ENCODE results near the gene BBX. TPM values are rescaled to one million over a fixed set of nuclear protein-coding genes. Genes with fewer than 3 reads are reported as not detected.
"Not testable (repeated sequence)": the region's sequence is repeated elsewhere in the genome, so short reads cannot be mapped to it uniquely, and the experiment has no call there.

The BBX gene
- total RNA-seq, 1 experiment from 2014 or later: 14.8 TPM

DNA sequence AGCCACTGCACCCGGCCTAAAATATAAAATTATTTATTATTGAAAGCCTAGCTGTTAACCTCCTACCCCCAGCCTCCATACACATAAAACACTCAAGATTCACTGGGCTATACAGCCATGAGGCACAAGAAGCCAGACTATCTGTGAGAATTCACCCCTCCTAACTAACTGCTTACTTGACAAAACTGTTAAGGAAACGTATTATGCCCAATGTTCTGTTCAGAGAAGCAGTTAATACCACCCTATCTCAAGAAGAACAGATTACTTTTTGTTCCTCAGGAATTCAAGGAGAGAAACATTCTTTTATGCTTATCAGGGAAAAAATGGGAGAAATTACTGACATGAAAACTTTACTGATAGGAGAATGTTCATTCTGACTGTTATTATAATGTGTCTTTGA is 144.1 kb downstream of the BBX start:
- in situ Hi-C loops (cut with HindIII; ENCODE audit: low pct_unique_long_range_greater_than_20kb, low sequenced_read_pairs): no loop called here
- DNase-seq (ENCODE audit: low read depth): no peak

DNA sequence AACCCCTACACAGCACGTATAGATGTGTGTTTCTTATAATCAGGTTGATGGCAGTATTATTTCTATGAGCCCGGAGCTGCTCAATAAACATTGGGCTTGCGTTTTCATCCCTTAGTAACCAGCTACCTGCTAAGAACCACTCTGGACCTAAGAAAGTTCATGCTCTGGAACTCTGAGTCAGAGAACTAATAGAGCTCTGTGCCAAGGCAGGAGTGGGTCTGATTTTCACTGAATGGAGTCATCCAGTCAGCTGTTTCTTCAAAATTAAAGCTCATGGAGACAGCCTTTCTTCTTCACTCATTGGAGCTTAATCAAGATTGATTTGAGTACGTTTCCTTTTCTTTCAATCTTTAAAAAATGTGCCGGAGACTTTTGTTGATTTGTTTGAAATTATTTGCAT is 145.7 kb downstream of the BBX start:
- in situ Hi-C loops (cut with HindIII; ENCODE audit: low pct_unique_long_range_greater_than_20kb, low sequenced_read_pairs): no loop called here

DNA sequence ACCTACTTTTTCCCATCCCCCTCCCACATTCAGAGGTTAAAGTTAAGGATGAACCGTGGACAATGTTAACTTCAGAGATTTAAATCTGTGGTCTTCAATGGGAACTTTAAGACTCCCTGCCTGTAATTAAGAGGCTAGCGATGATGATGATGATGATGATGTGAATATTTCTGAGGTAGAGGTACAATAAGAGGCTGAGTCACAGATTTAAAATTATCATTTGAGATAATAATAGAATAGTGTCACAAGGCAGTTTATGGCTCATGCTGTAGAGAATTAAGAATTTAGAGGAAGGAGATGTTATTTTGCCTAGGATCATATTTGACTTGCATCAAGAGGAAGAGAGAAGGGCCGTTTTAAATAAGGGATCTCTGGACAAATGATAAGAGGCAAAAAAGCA is 146.2 kb downstream of the BBX start:
- no peak for DNase-seq (ENCODE audit: low read depth)
- in situ Hi-C loops (cut with HindIII; ENCODE audit: low pct_unique_long_range_greater_than_20kb, low sequenced_read_pairs): no loop called here

More for the DNA sequence above, 145.7 kb downstream of the BBX start:
- DNase-seq (ENCODE audit: low read depth): no peak

DNA sequence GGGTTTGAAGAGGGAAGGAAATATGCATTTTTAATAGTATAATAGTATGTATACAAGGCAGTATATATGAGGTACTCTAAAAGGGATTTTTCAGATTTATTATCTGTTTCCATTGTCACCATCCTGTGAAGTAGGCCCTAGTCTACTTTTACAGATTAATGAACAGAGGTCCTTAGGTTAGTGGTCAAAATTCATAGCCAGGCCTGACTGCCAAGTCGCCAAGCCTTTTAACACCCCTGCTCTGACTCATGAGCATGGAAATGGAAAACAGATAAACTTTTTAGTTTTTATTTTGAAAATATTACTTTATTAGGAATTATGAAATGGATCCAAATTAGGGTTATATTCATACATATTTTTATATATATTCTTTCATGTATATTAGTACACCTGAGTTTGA is 146.9 kb downstream of the BBX start:
- in situ Hi-C loops (cut with HindIII; ENCODE audit: low pct_unique_long_range_greater_than_20kb, low sequenced_read_pairs): no loop called here
- DNase-seq (ENCODE audit: low read depth): no peak

DNA sequence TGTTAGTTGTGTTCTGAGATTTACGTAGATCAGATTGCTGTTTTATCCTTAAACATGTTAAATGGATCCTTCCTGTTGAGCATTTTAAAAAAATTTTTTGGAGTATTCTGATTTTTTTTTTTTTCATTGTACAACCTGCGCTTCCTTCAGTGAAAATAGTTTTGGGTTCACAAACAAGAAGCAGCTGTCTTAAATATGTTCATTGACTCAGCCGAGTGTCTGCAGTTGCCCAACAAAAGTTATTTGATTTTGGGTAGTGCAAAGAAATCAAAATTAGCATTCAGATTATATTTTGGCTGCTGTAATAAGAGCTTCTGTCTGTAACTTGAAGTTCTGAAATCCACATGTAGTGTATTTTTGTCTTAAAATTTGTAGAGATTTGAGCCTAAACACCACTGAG is 148.2 kb downstream of the BBX start:
- in situ Hi-C loops (cut with HindIII; ENCODE audit: low pct_unique_long_range_greater_than_20kb, low sequenced_read_pairs): no loop called here
- no peak for DNase-seq (ENCODE audit: low read depth)

DNA sequence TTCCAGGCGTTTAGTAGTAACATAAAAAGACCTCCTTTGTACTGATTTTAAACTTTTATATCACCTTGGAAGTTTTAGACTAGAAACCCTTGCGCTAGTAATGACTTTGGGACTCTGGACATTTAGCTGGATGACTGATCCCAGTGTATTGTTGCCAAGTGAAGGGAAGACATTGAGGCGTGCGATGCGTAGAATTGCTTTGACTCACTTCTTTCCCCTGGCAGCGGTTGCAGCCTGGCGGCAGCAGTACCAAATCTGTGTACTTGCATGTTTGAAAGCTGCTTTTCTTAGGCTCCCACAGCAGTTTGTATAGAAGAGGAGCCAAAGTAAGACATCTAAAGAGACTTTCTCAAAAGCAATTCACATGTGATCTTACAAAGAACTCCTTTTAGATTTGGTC is 151.6 kb downstream of the BBX start:
- in situ Hi-C loops (cut with HindIII; ENCODE audit: low pct_unique_long_range_greater_than_20kb, low sequenced_read_pairs): no loop called here
- no peak for DNase-seq (ENCODE audit: low read depth)

DNA sequence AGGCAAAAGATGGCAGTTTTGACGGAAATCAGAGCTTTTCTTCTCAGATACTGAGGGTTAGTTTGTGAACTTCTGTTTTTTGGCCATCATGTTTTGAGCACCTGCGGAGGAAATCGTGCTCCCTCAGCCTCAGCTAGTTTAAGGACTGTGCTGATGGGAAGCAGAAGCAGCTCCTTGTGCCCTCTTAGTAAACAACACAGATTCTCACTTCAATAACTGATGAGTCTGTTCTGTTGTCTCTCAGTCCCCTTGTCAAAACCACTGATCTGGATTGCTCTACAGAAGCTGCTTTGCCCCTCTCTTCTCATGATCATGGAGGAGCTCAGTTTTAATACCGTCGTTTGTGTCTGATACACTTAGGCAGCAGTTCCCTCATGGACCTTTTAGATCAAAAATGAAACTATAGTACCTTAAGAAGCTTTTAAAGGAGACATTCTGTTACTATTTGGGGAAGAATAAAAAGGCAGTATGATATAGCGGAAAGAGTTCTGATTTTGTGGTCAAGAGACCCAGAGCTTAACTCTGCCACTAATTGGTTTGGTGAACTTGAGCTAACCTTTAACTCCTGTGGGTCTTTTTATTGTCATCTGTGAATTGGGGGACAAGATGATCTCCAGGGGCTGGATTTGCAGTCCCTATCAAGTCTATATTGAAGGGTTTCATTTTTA is 152.6 kb downstream of the BBX start:
- in situ Hi-C loops (cut with HindIII; ENCODE audit: low pct_unique_long_range_greater_than_20kb, low sequenced_read_pairs): no loop called here
- DNase-seq (ENCODE audit: low read depth): no peak

DNA sequence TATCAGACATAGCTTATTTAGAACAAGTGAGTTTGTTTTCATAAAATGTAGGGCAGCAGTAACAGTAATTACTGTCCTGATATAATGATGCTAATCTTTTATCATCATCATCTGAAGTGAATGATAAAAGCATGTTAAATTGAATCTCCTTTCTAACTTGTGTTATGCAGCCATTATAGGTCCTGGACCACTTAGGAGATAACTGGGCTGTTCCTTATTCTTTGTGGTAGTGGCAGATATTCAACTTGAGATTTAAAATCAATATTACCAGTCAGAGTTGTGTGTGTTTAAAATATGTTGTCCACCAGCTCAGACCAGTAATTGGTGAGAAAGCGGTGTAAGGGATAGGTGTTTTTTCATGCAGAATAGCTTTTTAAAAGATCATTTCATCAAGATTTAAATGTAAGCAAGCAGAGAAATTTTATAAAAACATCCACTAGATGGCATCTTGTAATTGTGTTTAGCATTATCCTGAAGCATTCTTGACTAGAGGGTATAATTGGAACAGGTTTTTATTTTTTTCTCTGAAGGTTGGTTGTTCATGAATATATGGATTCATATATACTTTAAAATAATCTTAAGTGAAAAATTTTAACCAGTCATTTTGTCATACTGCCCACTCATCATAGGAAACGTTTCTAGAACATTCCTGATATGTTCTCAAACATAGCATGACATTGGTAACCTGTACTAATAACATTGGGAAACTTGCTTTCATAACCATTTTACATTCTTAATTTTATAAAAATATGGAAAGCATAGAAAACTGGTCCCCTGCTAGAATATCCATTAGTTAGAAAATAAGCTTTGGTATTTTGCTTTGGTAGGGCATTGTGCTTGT is 153.9 kb downstream of the BBX start:
- peak; percentile 16 for DNase-seq (ENCODE audit: low read depth)
- in situ Hi-C loops (cut with HindIII; ENCODE audit: low pct_unique_long_range_greater_than_20kb, low sequenced_read_pairs): no loop called here

DNA sequence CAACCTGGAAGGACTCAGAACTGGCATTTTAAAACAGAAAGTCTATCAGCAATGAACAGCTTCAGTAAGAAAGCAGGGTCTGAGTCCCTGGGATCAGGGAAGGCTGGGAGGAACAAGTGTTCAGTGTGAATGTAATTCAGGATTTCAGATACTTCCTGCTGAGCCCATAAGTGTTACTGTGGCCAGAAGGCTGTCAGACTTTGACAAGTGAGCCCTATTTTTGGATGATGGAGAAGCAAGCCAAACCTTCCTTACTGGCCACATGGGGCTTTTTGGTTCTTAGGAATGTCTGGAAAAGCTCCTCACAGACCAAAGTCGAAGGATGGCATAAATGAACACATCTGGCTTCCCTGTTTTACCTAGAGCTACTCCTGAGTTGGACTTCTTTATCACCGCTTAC is 157.2 kb downstream of the BBX start:
- in situ Hi-C loops (cut with HindIII; ENCODE audit: low pct_unique_long_range_greater_than_20kb, low sequenced_read_pairs): no loop called here
- no peak for DNase-seq (ENCODE audit: low read depth)

DNA sequence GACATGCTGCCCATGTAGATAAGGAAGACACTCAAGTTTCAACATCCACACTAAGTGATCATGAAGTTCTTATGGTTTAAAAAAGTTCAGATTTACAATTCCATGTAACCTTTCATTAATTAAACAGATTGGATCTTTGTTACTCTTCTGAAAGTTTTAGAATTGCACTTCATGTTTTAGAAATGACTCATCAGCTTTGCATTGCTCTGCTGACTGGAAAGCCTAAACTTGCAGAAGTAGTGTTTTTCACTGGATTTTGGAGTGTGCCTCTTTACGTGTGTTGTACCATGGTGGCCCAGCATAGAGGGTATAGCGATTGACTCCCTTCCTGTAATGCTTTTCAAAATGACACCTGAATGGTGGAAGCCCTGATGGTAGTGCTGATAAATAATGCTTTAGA is 157.9 kb downstream of the BBX start:
- in situ Hi-C loops (cut with HindIII; ENCODE audit: low pct_unique_long_range_greater_than_20kb, low sequenced_read_pairs): no loop called here
- DNase-seq (ENCODE audit: low read depth): no peak

DNA sequence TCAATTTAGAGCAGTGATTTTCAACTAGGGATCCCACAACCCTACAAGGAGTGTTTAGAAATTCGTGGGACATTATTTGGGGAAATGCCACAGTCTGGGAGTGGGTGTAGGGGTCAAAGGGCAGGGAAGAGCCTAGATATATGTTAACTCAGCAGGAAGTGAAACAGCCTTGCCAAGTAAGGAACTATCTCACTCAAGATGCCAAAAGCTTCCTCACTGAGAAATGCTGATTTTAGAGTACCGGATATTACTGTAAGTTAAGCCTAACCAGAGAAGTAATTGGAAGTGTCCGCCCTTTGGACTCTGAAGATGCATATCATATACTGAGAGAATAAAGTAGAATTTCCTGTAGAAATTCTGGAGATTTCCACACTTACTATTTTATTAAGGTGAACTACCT is 158.6 kb downstream of the BBX start:
- in situ Hi-C loops (cut with HindIII; ENCODE audit: low pct_unique_long_range_greater_than_20kb, low sequenced_read_pairs): no loop called here
- DNase-seq (ENCODE audit: low read depth): no peak

DNA sequence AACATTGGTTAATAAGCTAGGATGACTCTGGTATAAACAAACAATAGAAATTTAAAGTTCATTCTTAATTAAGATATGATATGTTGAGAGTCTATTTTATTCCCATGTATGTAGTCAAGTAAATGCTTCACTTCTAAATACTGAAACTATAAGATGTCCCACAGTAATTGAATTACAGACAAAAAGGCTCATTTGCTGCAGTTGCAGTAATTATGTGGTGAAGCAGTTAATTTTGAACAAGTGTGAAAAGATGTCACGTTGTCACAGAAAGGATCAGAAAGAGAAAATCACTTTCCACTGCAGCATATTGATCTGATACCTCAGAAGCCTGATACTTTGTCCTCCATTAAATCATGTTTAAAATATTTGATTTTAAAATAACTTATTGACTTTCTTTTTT is 159.8 kb downstream of the BBX start:
- DNase-seq (ENCODE audit: low read depth): no peak
- in situ Hi-C loops (cut with HindIII; ENCODE audit: low pct_unique_long_range_greater_than_20kb, low sequenced_read_pairs): no loop called here

DNA sequence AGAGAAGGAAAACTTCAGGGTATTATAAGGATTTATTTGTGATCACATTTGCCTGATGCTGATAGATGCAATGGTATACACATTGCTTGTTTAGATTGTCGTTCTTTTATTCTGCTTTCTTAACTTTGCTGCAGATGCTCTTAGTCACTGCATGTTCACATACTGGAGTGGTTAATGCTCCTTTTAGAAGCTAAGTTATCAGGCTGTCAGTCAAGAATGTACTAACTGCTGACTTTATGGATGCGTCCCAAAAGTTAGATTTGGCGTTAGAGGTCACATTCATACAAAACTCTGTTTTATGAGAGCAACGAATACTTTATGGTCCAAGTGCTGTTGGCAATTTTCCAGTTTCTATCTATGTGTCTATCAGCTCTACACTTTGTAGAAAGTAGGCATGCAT is 160.7 kb downstream of the BBX start:
- in situ Hi-C loops (cut with HindIII; ENCODE audit: low pct_unique_long_range_greater_than_20kb, low sequenced_read_pairs): no loop called here

DNA sequence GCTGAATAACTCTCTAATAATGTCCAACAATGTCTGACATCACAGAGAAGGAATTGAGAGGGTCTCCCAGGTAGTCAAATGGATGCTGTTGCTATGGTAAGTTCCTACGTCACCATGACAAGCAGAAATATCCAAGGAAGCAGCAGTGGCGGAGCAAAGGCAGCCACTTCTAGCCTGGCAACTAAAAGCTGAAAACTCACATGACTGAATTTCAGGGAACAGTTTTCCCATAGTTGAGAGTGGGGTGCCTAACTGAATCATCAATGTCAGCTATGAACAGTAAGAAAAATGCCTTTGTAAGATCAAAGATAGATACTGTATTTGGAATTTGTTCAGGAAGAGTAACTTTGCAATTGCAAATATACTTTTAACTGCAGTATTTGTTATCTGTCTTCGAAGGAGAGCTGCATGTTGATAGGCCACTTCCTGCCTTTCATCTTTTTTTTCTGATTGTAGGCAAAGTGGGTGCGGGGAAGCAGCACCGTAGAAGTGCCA is 161.7 kb downstream of the BBX start:
- in situ Hi-C loops (cut with HindIII; ENCODE audit: low pct_unique_long_range_greater_than_20kb, low sequenced_read_pairs): no loop called here
- no peak for DNase-seq (ENCODE audit: low read depth)

More for the DNA sequence above, 160.7 kb downstream of the BBX start:
- DNase-seq (ENCODE audit: low read depth): no peak

DNA sequence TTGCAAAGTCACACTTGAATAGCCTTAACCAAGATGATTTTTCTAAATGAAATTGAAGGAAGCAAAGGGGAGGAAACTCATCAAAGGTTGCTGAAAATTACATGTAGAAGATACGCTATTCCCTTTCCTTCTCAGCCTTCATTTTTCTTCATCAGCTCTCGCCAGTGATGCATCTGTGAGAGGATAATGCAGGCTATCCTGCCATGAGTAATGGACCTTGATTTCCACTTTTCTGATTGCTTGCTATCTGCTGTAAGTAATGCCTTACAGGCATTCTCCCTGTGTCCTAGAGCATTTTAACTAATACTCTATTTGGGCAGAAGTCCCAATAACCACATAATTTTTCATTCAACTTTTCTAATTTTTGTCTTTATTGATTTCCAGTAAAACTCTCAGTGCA is 162.6 kb downstream of the BBX start:
- DNase-seq (ENCODE audit: low read depth): no peak
- in situ Hi-C loops (cut with HindIII; ENCODE audit: low pct_unique_long_range_greater_than_20kb, low sequenced_read_pairs): no loop called here

DNA sequence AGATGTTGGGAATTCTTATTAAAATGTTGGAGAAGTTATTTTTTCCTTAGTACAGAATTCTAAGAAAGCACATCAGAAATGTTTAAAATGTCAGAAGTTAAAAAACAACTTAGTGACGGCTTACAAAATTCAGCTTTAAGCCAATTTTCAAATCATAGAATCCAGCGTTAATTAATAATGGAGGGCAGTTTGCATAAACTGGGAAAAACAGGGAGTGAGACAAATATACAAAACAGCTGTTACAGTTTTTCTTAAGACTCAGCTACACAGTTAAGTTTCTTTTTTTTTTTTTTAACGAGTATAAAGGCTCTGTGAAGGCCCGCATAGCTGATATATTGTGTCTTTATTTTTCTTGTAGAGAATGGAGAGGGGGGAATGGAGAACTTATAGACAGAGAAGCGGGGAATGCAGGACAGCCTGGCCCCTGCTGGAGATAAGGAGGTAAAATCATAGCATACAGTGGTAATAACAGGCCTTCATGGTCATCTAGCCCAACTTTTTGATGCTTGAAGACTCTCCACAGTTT is 164.4 kb downstream of the BBX start:
- in situ Hi-C loops (cut with HindIII; ENCODE audit: low pct_unique_long_range_greater_than_20kb, low sequenced_read_pairs): no loop called here
- no peak for DNase-seq (ENCODE audit: low read depth)

DNA sequence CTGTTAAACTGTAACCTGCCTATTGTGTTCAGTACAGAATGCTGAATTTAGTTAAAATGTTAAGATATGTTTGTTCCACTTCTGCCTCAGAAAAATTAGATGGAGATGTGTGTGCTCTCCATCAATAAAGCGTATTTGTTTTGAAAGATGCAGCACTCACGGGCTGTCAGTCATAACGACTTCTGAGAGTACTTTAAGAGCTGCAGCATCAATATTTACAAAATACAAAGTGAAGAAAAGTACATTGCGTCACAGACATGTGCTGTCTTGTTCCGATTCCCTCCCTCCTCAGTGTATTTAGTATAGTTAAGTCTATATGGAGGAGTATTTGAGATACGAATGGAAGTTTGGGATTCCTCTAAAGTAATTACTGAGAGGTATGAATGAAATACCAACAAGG is 166.6 kb downstream of the BBX start:
- no peak for DNase-seq (ENCODE audit: low read depth)
- in situ Hi-C loops (cut with HindIII; ENCODE audit: low pct_unique_long_range_greater_than_20kb, low sequenced_read_pairs): no loop called here

DNA sequence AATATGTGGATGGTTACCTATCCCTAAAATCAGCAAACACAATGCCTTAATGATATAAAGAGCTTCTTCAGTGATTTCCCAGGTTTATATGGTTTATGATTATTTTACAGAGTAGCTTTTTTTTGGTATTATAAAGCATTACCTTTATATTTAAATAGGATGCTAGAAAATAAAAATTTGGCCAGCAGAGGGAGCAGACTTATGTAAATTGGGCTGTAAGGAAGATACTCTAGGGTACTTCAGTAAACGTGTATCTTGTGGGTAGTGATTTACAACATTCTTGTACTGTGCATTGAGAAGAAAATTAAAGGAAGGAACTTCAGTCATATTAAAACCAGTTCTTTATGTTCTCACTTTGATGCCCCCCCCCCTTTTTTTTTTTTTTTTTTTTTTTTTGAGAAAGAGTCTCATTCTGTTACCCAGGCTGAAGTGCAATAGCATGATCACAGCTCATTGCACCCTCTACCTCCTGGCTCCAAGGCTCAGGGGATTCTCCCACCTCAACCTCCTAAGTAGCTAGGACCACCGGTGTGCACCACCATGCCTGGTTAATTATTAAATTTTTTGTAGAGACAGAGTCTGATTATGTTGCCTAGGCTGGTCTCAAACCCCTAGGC is 167.9 kb downstream of the BBX start:
- DNase-seq (ENCODE audit: low read depth): peak; percentile 32
- in situ Hi-C loops (cut with HindIII; ENCODE audit: low pct_unique_long_range_greater_than_20kb, low sequenced_read_pairs): no loop called here

DNA sequence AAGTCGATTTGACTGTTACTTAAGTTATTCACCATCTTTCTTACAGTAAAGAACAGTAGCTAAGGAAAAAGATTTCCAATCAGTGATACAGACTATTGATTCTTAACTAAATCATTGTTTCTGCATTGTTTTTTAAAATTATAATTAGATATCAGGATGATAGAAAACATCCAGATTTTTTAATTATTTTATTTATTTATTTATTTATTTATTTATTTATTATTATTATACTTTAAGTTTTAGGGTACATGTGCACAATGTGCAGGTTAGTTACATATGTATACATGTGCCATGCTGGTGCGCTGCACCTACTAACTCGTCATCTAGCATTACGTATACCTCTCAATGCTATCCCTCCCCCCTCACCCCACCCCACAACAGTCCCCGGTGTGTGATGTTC is 169.2 kb downstream of the BBX start:
- DNase-seq (ENCODE audit: low read depth); in situ Hi-C loops (cut with HindIII; ENCODE audit: low pct_unique_long_range_greater_than_20kb, low sequenced_read_pairs): not testable (repeated sequence)
